HG03469 (cell line): Measurements from ENCODE around the gene ACTL8.

Experiments
- ATAC-seq: cut with Tn5 transposase; IDR thresholded peaks from one replicate; pipeline ENCODE4 v1.9.1; 2021; ENCODE audit warnings: mild to moderate bottlenecking, moderate library complexity, moderate number of reproducible peaks; ENCODE audit not compliant: unreplicated experiment

Gene ACTL8

GRCh38 chr1:17768651-17769241 is 13.6 kb downstream of the ACTL8 start:
- ATAC-seq = no peak

GRCh38 chr1:17770983-17771382 is 15.8 kb downstream of the ACTL8 start:
- no peak for ATAC-seq

- no peak for ATAC-seq
Measured at GRCh38 chr1:17772615-17773212, 17.6 kb downstream of the ACTL8 start.

GRCh38 chr1:17773591-17774326 is 18.6 kb downstream of the ACTL8 start:
- no peak for ATAC-seq

- ATAC-seq = no peak
Measured at GRCh38 chr1:17774452-17774851, 19.3 kb downstream of the ACTL8 start.

GRCh38 chr1:17775796-17776195 is 20.7 kb downstream of the ACTL8 start:
- no peak for ATAC-seq

- ATAC-seq = no peak
Measured at GRCh38 chr1:17776426-17776825, 21.3 kb downstream of the ACTL8 start.

- no peak for ATAC-seq
Measured at GRCh38 chr1:17777330-17777729, 22.2 kb downstream of the ACTL8 start.

GRCh38 chr1:17777818-17778217 is 22.7 kb downstream of the ACTL8 start:
- no peak for ATAC-seq

GRCh38 chr1:17780916-17781315 is 25.8 kb downstream of the ACTL8 start:
- no peak for ATAC-seq

GRCh38 chr1:17789926-17790325 is 34.8 kb downstream of the ACTL8 start:
- ATAC-seq = no peak

GRCh38 chr1:17790383-17791054 is 35.4 kb downstream of the ACTL8 start:
- ATAC-seq = no peak

- ATAC-seq = no peak
Measured at GRCh38 chr1:17791055-17791390, 35.9 kb downstream of the ACTL8 start.

GRCh38 chr1:17791480-17791879 is 36.3 kb downstream of the ACTL8 start:
- ATAC-seq = no peak

- ATAC-seq = no peak
Measured at GRCh38 chr1:17792421-17792820, 37.3 kb downstream of the ACTL8 start.

GRCh38 chr1:17795081-17795809 is 40.1 kb downstream of the ACTL8 start:
- ATAC-seq = no peak

- ATAC-seq = no peak
Measured at GRCh38 chr1:17795836-17796645, 40.9 kb downstream of the ACTL8 start.

- no peak for ATAC-seq
Measured at GRCh38 chr1:17797478-17797877, 42.3 kb downstream of the ACTL8 start.

- ATAC-seq = no peak
Measured at GRCh38 chr1:17798011-17798410, 42.9 kb downstream of the ACTL8 start.

- ATAC-seq = no peak
Measured at GRCh38 chr1:17798799-17799382, 43.8 kb downstream of the ACTL8 start.
